Mucosa of descending colon (tissue), 3 donors: Measurements from ENCODE around the gene ARMH2. TPM values are rescaled to one million over a fixed set of nuclear protein-coding genes. Genes with fewer than 3 reads are reported as not detected.
A peak's percentile ranks its signal among the peaks of the same experiment; 100 is the strongest.
"Not testable (repeated sequence)": the region's sequence is repeated elsewhere in the genome, so short reads cannot be mapped to it uniquely, and the experiment has no call there.

Experiments
- ATAC-seq: fragments of 200-7000 bp; cut with Tn5 transposase; one replicate; pipeline ENCODE4 v1.9.1; 2020; ENCODE audit warnings: mild to moderate bottlenecking, moderate library complexity
- DNase-seq, 3 donors: peaks; one replicate each; pipeline ENCODE4 v3.0.0-alpha.2; 2020
- H3K36me3 ChIP-seq: fragments of 200-600 bp; one replicate; pipeline ENCODE4 v1.8.0; 2021; ENCODE audit warnings: low read depth, mild to moderate bottlenecking
- H3K4me1 ChIP-seq: fragments of 200-600 bp; one replicate; pipeline ENCODE4 v1.8.0; 2021; ENCODE audit warnings: low read depth, mild to moderate bottlenecking
- H3K4me3 ChIP-seq: fragments of 200-600 bp; one replicate; pipeline ENCODE4 v1.8.0; 2021; ENCODE audit warnings: mild to moderate bottlenecking
- H3K9me3 ChIP-seq: fragments of 200-600 bp; one replicate; pipeline ENCODE4 v1.8.0; 2021; ENCODE audit warnings: mild to moderate bottlenecking
- CTCF ChIP-seq: fragments of 200-600 bp; IDR thresholded peaks from one replicate; pipeline ENCODE4 v1.8.0; 2022; ENCODE audit warnings: antibody characterized with exemption, mild to moderate bottlenecking
- intact Hi-C, 2 donors: fragments of 100-400 bp; cut with DNase I in 1 of 2; cut with micrococcal nuclease in 1 of 2; formaldehyde crosslinking; loops; one replicate each; pipeline versions ENCODE4 v1.11.0 to v1.11.1; 2022; cut with DNase I, micrococcal nuclease
- total RNA-seq, 3 donors: library from RNA; stranded (reverse); fragmentation: NEBNext Ultra II Directional in 2 of 3; extraction: Animal tissue kit (Norgen Biotek cat#: 25700) in 2 of 3; gene quantifications; one replicate each; pipeline versions ENCODE4 v1.2.1 to v1.2.4, GENCODE V29; 2021 to 2023
- donor health status: DM: no; HTN: no; CAD: no; lungs with moderate emphysema.
- donor health status: DM: no; HTN: no; CAD: no.
- donor health status: DM: no; HTN: yes; CAD: no.

The ARMH2 gene
- total RNA-seq, 3 donors from 2014 or later, result not detected

DNA sequence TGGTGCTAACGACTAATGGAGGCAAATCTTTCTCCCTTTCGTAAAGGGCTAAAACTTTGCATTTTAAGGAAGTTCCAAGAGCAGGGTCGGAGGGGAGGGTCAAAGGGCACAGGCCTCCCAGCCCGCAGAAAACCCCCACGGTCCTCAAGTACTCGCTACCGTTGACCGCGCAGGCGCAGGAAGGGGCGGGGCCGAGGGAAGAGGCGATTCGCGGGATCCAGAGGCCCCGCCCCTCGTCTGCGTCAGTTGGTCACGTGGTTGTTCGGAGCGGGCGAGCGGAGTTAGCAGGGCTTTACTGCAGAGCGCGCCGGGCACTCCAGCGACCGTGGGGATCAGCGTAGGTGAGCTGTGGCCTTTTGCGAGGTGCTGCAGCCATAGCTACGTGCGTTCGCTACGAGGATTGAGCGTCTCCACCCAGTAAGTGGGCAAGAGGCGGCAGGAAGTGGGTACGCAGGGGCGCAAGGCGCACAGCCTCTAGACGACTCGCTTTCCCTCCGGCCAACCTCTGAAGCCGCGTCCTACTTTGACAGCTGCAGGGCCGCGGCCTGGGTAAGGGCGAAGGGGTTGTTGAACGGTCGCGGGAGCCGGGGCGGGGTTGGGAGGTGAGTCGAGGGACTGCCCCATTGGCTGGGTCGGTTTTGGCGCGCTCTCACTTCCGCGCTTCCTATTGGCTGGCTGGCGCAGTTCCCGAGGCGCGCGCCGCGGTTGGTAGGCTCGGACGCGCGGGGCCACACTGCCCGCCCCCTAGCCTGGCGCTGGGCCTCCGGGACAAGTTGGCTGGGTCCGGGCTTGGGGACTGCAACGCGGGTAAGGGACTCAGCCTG, 23.8 kb downstream of the ARMH2 start, which contains the start of gene GMNN:
Gene GMNN, plus strand, starts transcription at position 242 of the 824 bp plus-strand sequence. CDS start 2,310 bp downstream, outside the sequence.
- no peak for TF ChIP-seq CTCF
- H3K36me3 ChIP-seq, result no peaks in the 10 kb centered on the region
- DNase-seq (peak; percentile 99), ATAC-seq (peak; percentile 94)
- H3K9me3 ChIP-seq, result no peaks in the 10 kb centered on the region
- H3K4me3 ChIP-seq, result peak within 1 kb of the TSS; percentile 83
- intact Hi-C loops, result loop anchor here in 1 of 2 donors (10.0 kb wide), 1 partner anchor 110 kb away; the partner anchor contains the start of genes ACOT13 and TDP2
- H3K4me1 ChIP-seq, result peaks cover 16% of the 10 kb centered on the region

- H3K4me1 ChIP-seq, result peaks cover 1% of the 10 kb centered on the region
- no peak overlapping the region for H3K4me3 ChIP-seq
- no peak for ATAC-seq
- no peak for TF ChIP-seq CTCF
- no peaks in the 10 kb centered on the region for H3K36me3 ChIP-seq
- DNase-seq, result no peak
- no peaks in the 10 kb centered on the region for H3K9me3 ChIP-seq
- intact Hi-C loops, result loop anchor here (10.0 kb wide), 2 partner anchors 54 to 184 kb away; partner anchors contain the start of gene C6orf62 (in 1 of the 2)
Measured at GRCh38 chr6:24768361-24768760, 30.4 kb downstream of the ARMH2 start.

GRCh38 chr6:24766680-24767462, 31.8 kb downstream of the ARMH2 start:
- Histone ChIP-seq H3K4me1 (peaks cover 2% of the 10 kb centered on the region), H3K36me3 (no peaks in the 10 kb centered on the region), H3K4me3 (no peak overlapping the region), H3K9me3 (no peaks in the 10 kb centered on the region)
- ATAC-seq (peak; percentile 74), DNase-seq (no peak)
- peak; percentile 14 for TF ChIP-seq CTCF
- intact Hi-C loops, result loop anchor here (10.0 kb wide), 2 partner anchors 52 to 182 kb away; partner anchors contain the start of gene C6orf62 (in 1 of the 2)

- DNase-seq, H3K4me3 ChIP-seq, H3K36me3 ChIP-seq, H3K4me1 ChIP-seq, H3K9me3 ChIP-seq, ATAC-seq: not testable (repeated sequence)
- intact Hi-C loops, result loop anchor here (10.0 kb wide), 2 partner anchors 51 to 181 kb away; partner anchors contain the start of gene C6orf62 (in 1 of the 2)
Measured at GRCh38 chr6:24765968-24766367, 32.7 kb downstream of the ARMH2 start.

DNA sequence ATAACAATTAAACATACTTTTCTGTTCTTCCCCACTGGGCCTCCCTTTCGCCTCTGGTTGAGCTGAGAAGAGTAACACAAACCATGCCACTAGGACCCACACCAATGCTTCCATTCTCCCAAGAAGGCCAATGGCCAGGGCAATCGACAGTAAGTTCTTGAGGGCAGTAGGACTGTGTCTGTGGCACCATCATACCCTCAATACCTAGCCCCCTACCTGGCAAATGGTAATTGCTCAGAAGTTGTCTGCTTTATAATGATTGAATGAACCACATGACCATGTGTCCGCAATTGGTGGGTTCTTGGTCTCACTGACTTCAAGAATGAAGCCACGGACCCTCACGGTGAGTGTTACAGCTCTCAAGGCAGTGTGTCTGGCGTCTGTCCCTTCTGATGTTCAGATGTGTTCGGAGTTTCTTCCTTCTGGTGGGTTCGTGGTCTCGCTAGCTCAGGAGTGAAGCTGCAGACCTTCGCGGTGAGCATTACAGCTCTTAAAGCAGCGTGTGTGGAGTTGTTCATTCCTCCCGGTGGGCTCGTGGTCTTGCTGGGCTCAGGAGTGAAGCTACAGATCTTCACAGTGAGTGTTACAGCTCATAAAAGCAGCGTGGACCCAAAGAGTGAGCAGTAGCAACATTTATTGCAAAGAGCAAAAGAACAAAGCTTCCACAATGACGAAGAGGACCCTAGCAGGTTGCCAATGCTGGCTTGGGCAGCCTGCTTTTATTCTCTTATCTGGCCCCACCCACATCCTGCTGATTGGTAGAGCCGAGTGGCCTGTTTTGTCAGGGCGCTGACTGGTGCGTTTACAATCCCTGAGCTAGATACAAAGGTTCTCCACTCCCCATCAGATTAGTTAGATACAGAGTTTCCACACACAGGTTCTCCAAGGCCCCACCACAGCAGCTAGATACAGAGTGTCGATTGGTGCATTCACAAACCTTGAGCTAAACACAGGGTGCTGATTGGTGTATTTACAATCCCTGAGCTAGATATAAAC, 33.6 kb downstream of the ARMH2 start:
- not testable (repeated sequence) for ATAC-seq, H3K4me3 ChIP-seq, H3K36me3 ChIP-seq, H3K4me1 ChIP-seq, H3K9me3 ChIP-seq, DNase-seq
- intact Hi-C loops, result loop anchor here (10.0 kb wide), 2 partner anchors 50 to 180 kb away; partner anchors contain the start of gene C6orf62 (in 1 of the 2)
